ENCODE results near the gene FSTL1.

DNA sequence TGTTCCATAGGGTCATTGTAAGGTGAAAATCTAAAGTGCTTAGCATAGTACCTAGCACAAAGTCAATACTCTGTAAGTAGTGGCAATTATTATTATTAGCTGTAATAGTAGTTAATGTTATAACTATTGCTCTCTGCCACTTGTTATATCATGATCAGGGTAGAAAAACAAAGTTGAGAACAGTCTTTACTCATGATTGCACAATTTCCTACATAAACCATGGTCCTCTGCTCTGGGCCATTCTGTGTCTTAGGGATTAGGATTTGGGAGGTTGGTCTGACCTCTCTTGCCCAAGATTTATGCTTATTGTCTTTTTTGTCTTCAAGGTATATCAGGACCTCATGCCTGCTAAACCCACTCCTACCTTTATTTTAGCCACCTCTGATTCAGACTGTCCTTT, 97.3 kb downstream of the FSTL1 start:
- TF ChIP-seq FOXA1 (IDR thresholded peaks at IDR 0.05) (no peak), SP1 (IDR thresholded peaks at IDR 0.05) (no peak), SUZ12 (IDR thresholded peaks at IDR 0.05) (no peak), TARDBP (IDR thresholded peaks at IDR 0.05) (no peak), L3MBTL2 (conservative IDR thresholded peaks at IDR 0.05) (no peak), ELF4 (IDR thresholded peaks at IDR 0.05) (no peak), ZNF384 (IDR thresholded peaks at IDR 0.05) (no peak), FOXK2 (IDR thresholded peaks at IDR 0.05) (no peak), ARNT (IDR thresholded peaks at IDR 0.05) (no peak), FOXM1 (IDR thresholded peaks at IDR 0.05; ENCODE audit: borderline replicate concordance) (no peak)

Measured in HEK293T (cell line).